ENCODE results near the gene EPB41L2. TPM values are rescaled to one million over a fixed set of nuclear protein-coding genes. Genes with fewer than 3 reads are reported as not detected.

Gene EPB41L2
- total and polyA plus RNA-seq, 2 experiments from 2014 or later, result 23.2 to 31.3 TPM

- WGBS, 2 experiments (ENCODE audit: low coverage in 1 of 2, low lambda C conversion rate in 2 of 2, missing lambda C conversion rate in 2 of 2), result 57 to 68% methylated on average over 3 of the region's 3 CpGs
- in situ Hi-C loops (cut with MboI), result loop anchor here (25.0 kb wide), 1 partner anchor 514 kb away; no protein-coding TSS in a partner anchor
These were observed 237.1 kb downstream of the EPB41L2 start for GRCh38 chr6:130825772-130826441.

GRCh38 chr6:130824978-130825694 is 237.9 kb downstream of the EPB41L2 start:
- Histone ChIP-seq H3K4me3 (no peak overlapping the region), H2AFZ (no peak overlapping the region), H3K4me2 (ENCODE audit: unreplicated experiment) (no peak overlapping the region), H3F3A (ENCODE audit: insufficient read depth) (no peaks in the 10 kb centered on the region), H4K20me1 (ENCODE audit: insufficient read depth) (no peaks in the 10 kb centered on the region), H3K27me3 (replicated peaks; ENCODE audit: insufficient read depth) (no peaks in the 10 kb centered on the region), H3K27ac (no peak overlapping the region), H3K79me2 (ENCODE audit: insufficient read depth) (no peaks in the 10 kb centered on the region), H3K4me1 (ENCODE audit: insufficient read depth) (no peaks in the 10 kb centered on the region), H3K36me3 (ENCODE audit: low read depth) (no peaks in the 10 kb centered on the region), H3K9me3 (ENCODE audit: low read depth) (no peaks in the 10 kb centered on the region), H3K9ac (no peak overlapping the region), H3K9me2 (ENCODE audit: insufficient read depth) (no peaks in the 10 kb centered on the region)
- in situ Hi-C loops (cut with MboI), result loop anchor here (25.0 kb wide), 1 partner anchor 513 kb away; no protein-coding TSS in a partner anchor
- TF ChIP-seq EZH2phosphoT487 (IDR thresholded peaks at IDR 0.05; ENCODE audit: insufficient read depth, low read depth), result no peak
- no peak for TF ChIP-seq EZH2 (IDR thresholded peaks at IDR 0.05; ENCODE audit: insufficient read depth, poor library complexity, severe bottlenecking)
- WGBS, 2 experiments (ENCODE audit: low coverage in 1 of 2, low lambda C conversion rate in 2 of 2, missing lambda C conversion rate in 2 of 2), result 86% methylated on average over 5 of the region's 5 CpGs
- DNase-seq, result no peak

More at GRCh38 chr6:130825772-130826441, 237.1 kb downstream of the EPB41L2 start:
- H3K4me3 ChIP-seq, result no peak overlapping the region
- H3K9ac ChIP-seq, result no peak overlapping the region
- H2AFZ ChIP-seq, result no peak overlapping the region
- TF ChIP-seq EZH2phosphoT487 (IDR thresholded peaks at IDR 0.05; ENCODE audit: insufficient read depth, low read depth) (no peak), EZH2 (IDR thresholded peaks at IDR 0.05; ENCODE audit: insufficient read depth, poor library complexity, severe bottlenecking) (no peak)
- no peak overlapping the region for H3K4me2 ChIP-seq (ENCODE audit: unreplicated experiment)
- no peaks in the 10 kb centered on the region for H3K9me2 ChIP-seq (ENCODE audit: insufficient read depth)
- H4K20me1 ChIP-seq (ENCODE audit: insufficient read depth), result no peaks in the 10 kb centered on the region
- no peaks in the 10 kb centered on the region for H3K9me3 ChIP-seq (ENCODE audit: low read depth)
- DNase-seq, result no peak
- no peaks in the 10 kb centered on the region for H3K27me3 ChIP-seq (replicated peaks; ENCODE audit: insufficient read depth)
- H3K79me2 ChIP-seq (ENCODE audit: insufficient read depth), result no peaks in the 10 kb centered on the region
- no peaks in the 10 kb centered on the region for H3K36me3 ChIP-seq (ENCODE audit: low read depth)
- no peaks in the 10 kb centered on the region for H3K4me1 ChIP-seq (ENCODE audit: insufficient read depth)
- no peaks in the 10 kb centered on the region for H3F3A ChIP-seq (ENCODE audit: insufficient read depth)
- no peak overlapping the region for H3K27ac ChIP-seq

- Histone ChIP-seq H3K9ac (no peak overlapping the region), H2AFZ (no peak overlapping the region), H3K27me3 (replicated peaks; ENCODE audit: insufficient read depth) (no peaks in the 10 kb centered on the region), H4K20me1 (ENCODE audit: insufficient read depth) (no peaks in the 10 kb centered on the region), H3K79me2 (ENCODE audit: insufficient read depth) (no peaks in the 10 kb centered on the region), H3K36me3 (ENCODE audit: low read depth) (no peaks in the 10 kb centered on the region), H3K4me1 (ENCODE audit: insufficient read depth) (no peaks in the 10 kb centered on the region), H3K4me3 (no peak overlapping the region), H3K27ac (no peak overlapping the region), H3K4me2 (ENCODE audit: unreplicated experiment) (no peak overlapping the region), H3F3A (ENCODE audit: insufficient read depth) (no peaks in the 10 kb centered on the region), H3K9me2 (ENCODE audit: insufficient read depth) (no peaks in the 10 kb centered on the region), H3K9me3 (ENCODE audit: low read depth) (no peaks in the 10 kb centered on the region)
- no peak for DNase-seq
- in situ Hi-C loops (cut with MboI), result no loop called here
- TF ChIP-seq EZH2 (IDR thresholded peaks at IDR 0.05; ENCODE audit: insufficient read depth, poor library complexity, severe bottlenecking) (no peak), EZH2phosphoT487 (IDR thresholded peaks at IDR 0.05; ENCODE audit: insufficient read depth, low read depth) (no peak)
- WGBS, 2 experiments (ENCODE audit: low coverage in 1 of 2, low lambda C conversion rate in 2 of 2, missing lambda C conversion rate in 2 of 2), result 78 to 88% methylated on average over 1 of the region's 1 CpG
These were observed 240.3 kb downstream of the EPB41L2 start for GRCh38 chr6:130822736-130823135.

GRCh38 chr6:130815200-130816071 is 247.6 kb downstream of the EPB41L2 start:
- Histone ChIP-seq H3K9me2 (ENCODE audit: insufficient read depth) (no peaks in the 10 kb centered on the region), H3K4me2 (ENCODE audit: unreplicated experiment) (no peak overlapping the region), H3K27ac (no peak overlapping the region), H3K27me3 (replicated peaks; ENCODE audit: insufficient read depth) (no peaks in the 10 kb centered on the region), H3K9me3 (ENCODE audit: low read depth) (no peaks in the 10 kb centered on the region), H3K79me2 (ENCODE audit: insufficient read depth) (no peaks in the 10 kb centered on the region), H3K4me3 (no peak overlapping the region), H3F3A (ENCODE audit: insufficient read depth) (no peaks in the 10 kb centered on the region), H4K20me1 (ENCODE audit: insufficient read depth) (no peaks in the 10 kb centered on the region), H3K36me3 (ENCODE audit: low read depth) (no peaks in the 10 kb centered on the region), H3K9ac (no peak overlapping the region), H3K4me1 (ENCODE audit: insufficient read depth) (0 out of 2 replicates have a peak, but pooled peaks cover 3% of the 10 kb centered on the region), H2AFZ (no peak overlapping the region)
- 80 to 82% methylated on average over 5 of the region's 5 CpGs for WGBS, 2 experiments (ENCODE audit: low coverage in 1 of 2, low lambda C conversion rate in 2 of 2, missing lambda C conversion rate in 2 of 2)
- no peak for TF ChIP-seq EZH2 (IDR thresholded peaks at IDR 0.05; ENCODE audit: insufficient read depth, poor library complexity, severe bottlenecking)
- TF ChIP-seq EZH2phosphoT487 (IDR thresholded peaks at IDR 0.05; ENCODE audit: insufficient read depth, low read depth), result no peak
- DNase-seq, result no peak
- in situ Hi-C loops (cut with MboI), result no loop called here
